ENCODE measurements around the gene RAB3IL1. TPM values are rescaled to one million over a fixed set of nuclear protein-coding genes. Genes with fewer than 3 reads are reported as not detected.

Gene RAB3IL1
- total RNA-seq, 4 donors from 2014 or later = 6.1 to 10.9 (median 7.8) TPM

- no peak for DNase-seq (ENCODE audit: low spot score in 2 of 2)
- H3K4me3 ChIP-seq (ENCODE audit: low read depth, poor library complexity, severe bottlenecking) = no peak overlapping the region
- 43 to 55% methylated on average over 7 of the region's 7 CpGs for WGBS, 2 donors
- intact Hi-C loops (cut with DNase I; ENCODE audit: low total_unique reads) = no loop called here
- no peak for TF ChIP-seq POLR2A (IDR thresholded peaks at IDR 0.05)
- TF ChIP-seq CTCF (IDR thresholded peaks at IDR 0.05) = no peak
These were observed 66.7 kb downstream of the RAB3IL1 start for GRCh38 chr11:61850687-61851086.

- 91 to 95% methylated on average over 9 of the region's 9 CpGs for WGBS, 2 donors
- no peak for DNase-seq (ENCODE audit: low spot score in 2 of 2)
- intact Hi-C loops (cut with DNase I; ENCODE audit: low total_unique reads) = no loop called here
- TF ChIP-seq CTCF (IDR thresholded peaks at IDR 0.05) (no peak), POLR2A (IDR thresholded peaks at IDR 0.05) (no peak)
- no peak overlapping the region for H3K4me3 ChIP-seq (ENCODE audit: low read depth, poor library complexity, severe bottlenecking)
These were observed 68.7 kb downstream of the RAB3IL1 start for GRCh38 chr11:61848631-61849030.

- H3K4me3 ChIP-seq (ENCODE audit: low read depth, poor library complexity, severe bottlenecking) = no peak overlapping the region
- WGBS, 2 donors = 90 to 93% methylated on average over 17 to 18 of the region's 18 CpGs
- no peak for TF ChIP-seq CTCF (IDR thresholded peaks at IDR 0.05)
- TF ChIP-seq POLR2A (IDR thresholded peaks at IDR 0.05) = no peak
- DNase-seq (ENCODE audit: low spot score in 2 of 2) = no peak
- intact Hi-C loops (cut with DNase I; ENCODE audit: low total_unique reads) = no loop called here
These were observed 69.3 kb downstream of the RAB3IL1 start for GRCh38 chr11:61847914-61848581.

Small RNA genes within 50 kb of the gene (microRNA-seq; reads per million reads assigned to microRNA genes)
- 0 reads per million in 2 donors for gene MIR6746 (ENCODE audit: borderline number of aligned reads in 1 of 2, borderline replicate concordance in 2 of 2)

Other genes with a start within 250 kb of the RAB3IL1 start
- 1 to 10 TPM in 2 of 4 donors, under 1 TPM in 2; 0.23 to 1.8 (median 0.79) TPM for gene DAGLA, start 237.2 kb downstream of the RAB3IL1 start, total RNA-seq
- 1 to 10 TPM in 2 of 4 donors, under 1 TPM in 1, not detected in 1; 0.23 to 2.6 (median 1.4) TPM for gene MYRF, start 164.9 kb downstream of the RAB3IL1 start, total RNA-seq
- gene TMEM258, start 125.0 kb downstream of the RAB3IL1 start, total RNA-seq = 10 to 100 TPM; 33.6 to 42.8 (median 36.6) TPM
- gene FEN1, start 124.7 kb downstream of the RAB3IL1 start, total RNA-seq = 1 to 10 TPM; 7.9 to 9.1 (median 8.8) TPM
- 10 to 100 TPM in 2 of 4 donors, 1 to 10 TPM in 2; 7.3 to 58.6 (median 21.8) TPM for gene FADS1, start 100.6 kb downstream of the RAB3IL1 start, total RNA-seq
- 100 to 1,000 TPM in 2 of 4 donors, 10 to 100 TPM in 2; 15.4 to 540 (median 173) TPM for gene FADS2, start 89.3 kb downstream of the RAB3IL1 start, total RNA-seq
- 10 to 100 TPM; 10.9 to 27.8 (median 18.3) TPM for gene FADS3, start 26.0 kb downstream of the RAB3IL1 start, total RNA-seq
- gene BEST1, start 32.8 kb upstream of the RAB3IL1 start, total RNA-seq = 1 to 10 TPM in 3 of 4 donors, under 1 TPM in 1; 0.89 to 2.8 (median 1.5) TPM
- gene FTH1, start 50.1 kb upstream of the RAB3IL1 start, total RNA-seq = 1,000 to 10,000 TPM in 1 of 4 donors, 100 to 1,000 TPM in 3; 583 to 1,081 (median 634) TPM
- gene INCENP, start 206.4 kb upstream of the RAB3IL1 start, total RNA-seq = 10 to 100 TPM; 17.5 to 30.7 (median 26.4) TPM